Osteoblast (primary cell): ENCODE results near the gene PHF20. TPM values are rescaled to one million over a fixed set of nuclear protein-coding genes. Genes with fewer than 3 reads are reported as not detected.

Experiments
- DNase-seq: peaks from one replicate; pipeline ENCODE4 v3.0.0; 2011; ENCODE audit warnings: low spot score, mixed read lengths; ENCODE audit not compliant: insufficient read length; ENCODE audit errors: missing footprints
- H2AFZ ChIP-seq: 2 replicates; pipeline ENCODE4 v1.6.0; 2011; ENCODE audit warnings: mild to moderate bottlenecking, low read length
- H3K27ac ChIP-seq: 2 replicates; pipeline ENCODE4 v1.5.1; 2011; ENCODE audit warnings: mild to moderate bottlenecking, low read depth, low read length, moderate library complexity
- H3K27me3 ChIP-seq: 2 replicates; pipeline ENCODE4 v1.6.0; 2012; ENCODE audit warnings: mild to moderate bottlenecking, control low read depth, inconsistent platforms, low read length, moderate library complexity; ENCODE audit not compliant: insufficient read depth
- H3K36me3 ChIP-seq: 2 replicates; pipeline ENCODE4 v1.5.1; 2011; ENCODE audit warnings: mild to moderate bottlenecking, low read length, control low read depth, moderate library complexity; ENCODE audit not compliant: insufficient read depth
- H3K4me1 ChIP-seq: 2 replicates; pipeline ENCODE4 v1.5.1; 2011; ENCODE audit warnings: mild to moderate bottlenecking, low read length, control low read depth, moderate library complexity; ENCODE audit not compliant: insufficient read depth
- H3K4me2 ChIP-seq: 2 replicates; pipeline ENCODE4 v1.6.0; 2011; ENCODE audit warnings: mild to moderate bottlenecking, low read length; ENCODE audit not compliant: insufficient read depth
- H3K4me3 ChIP-seq: fragments of 200-600 bp; sonication (generic); 3 replicates; pipeline ENCODE4 v1.5.1; 2012; ENCODE audit warnings: mild to moderate bottlenecking, low read length, inconsistent platforms; ENCODE audit not compliant: insufficient read depth
- H3K79me2 ChIP-seq: 2 replicates; pipeline ENCODE4 v1.6.0; 2012; ENCODE audit warnings: mild to moderate bottlenecking, low read length, control low read depth, inconsistent platforms; ENCODE audit not compliant: insufficient read depth
- H3K9me3 ChIP-seq: 2 replicates; pipeline ENCODE4 v1.5.1; 2011; ENCODE audit warnings: low read depth, low read length, control low read depth
- H4K20me1 ChIP-seq: 2 replicates; pipeline ENCODE4 v1.6.0; 2012; ENCODE audit warnings: mild to moderate bottlenecking, low read length, control low read depth; ENCODE audit not compliant: insufficient read depth
- CTCF ChIP-seq: IDR thresholded peaks from 2 replicates; pipeline ENCODE4 v1.5.1; 2011; ENCODE audit warnings: mild to moderate bottlenecking, low read depth, low read length, moderate library complexity; ENCODE audit errors: extremely low read depth
- total RNA-seq: library from RNA; depleted of rRNA; stranded (reverse); fragments of >200 nt; gene quantifications from 2 replicates; pipeline ENCODE4 v1.2.3, GENCODE V29; 2012

The PHF20 gene
- total RNA-seq, 1 donor, result 39.1 TPM

GRCh38 chr20:35952480-35953386 is 180.9 kb downstream of the PHF20 start:
- peak overlapping the region; percentile 96 for H3K27ac ChIP-seq
- H2AFZ ChIP-seq, result no peak overlapping the region
- H3K79me2 ChIP-seq, result peaks cover 23% of the 10 kb centered on the region
- H3K27me3 ChIP-seq, result no peaks in the 10 kb centered on the region
- H3K36me3 ChIP-seq, result peaks cover 14% of the 10 kb centered on the region
- H4K20me1 ChIP-seq, result peaks cover 13% of the 10 kb centered on the region
- peaks cover 14% of the 10 kb centered on the region for H3K4me1 ChIP-seq
- DNase-seq, result no peak
- H3K4me3 ChIP-seq, result peak overlapping the region; percentile 81
- TF ChIP-seq CTCF, result no peak
- peak overlapping the region; percentile 98 for H3K4me2 ChIP-seq
- no peaks in the 10 kb centered on the region for H3K9me3 ChIP-seq

GRCh38 chr20:35953387-35954199 is 181.8 kb downstream of the PHF20 start:
- no peaks in the 10 kb centered on the region for H3K27me3 ChIP-seq
- peaks cover 13% of the 10 kb centered on the region for H4K20me1 ChIP-seq
- H3K9me3 ChIP-seq, result no peaks in the 10 kb centered on the region
- no peak for TF ChIP-seq CTCF
- H2AFZ ChIP-seq, result peak overlapping the region; percentile 97
- H3K79me2 ChIP-seq, result peaks cover 23% of the 10 kb centered on the region
- H3K4me3 ChIP-seq, result peak overlapping the region; percentile 81
- peak overlapping the region; percentile 96 for H3K27ac ChIP-seq
- H3K36me3 ChIP-seq, result peaks cover 9% of the 10 kb centered on the region
- peak overlapping the region; percentile 98 for H3K4me2 ChIP-seq
- DNase-seq, result peak; percentile 68
- H3K4me1 ChIP-seq, result peaks cover 14% of the 10 kb centered on the region

GRCh38 chr20:35954200-35954906 is 182.5 kb downstream of the PHF20 start, which contains the start of gene SCAND1:
SCAND1 (minus strand) TSS chr20:35954502; CDS start chr20:35954284, 218 bp downstream.
- H2AFZ ChIP-seq, result peak within 1 kb of the TSS; percentile 97
- no peaks in the 10 kb centered on the region for H3K9me3 ChIP-seq
- peaks cover 1% of the 10 kb centered on the region for H3K36me3 ChIP-seq
- H3K4me3 ChIP-seq, result peak within 1 kb of the TSS; percentile 81
- peaks cover 14% of the 10 kb centered on the region for H3K4me1 ChIP-seq
- peaks cover 13% of the 10 kb centered on the region for H4K20me1 ChIP-seq
- TF ChIP-seq CTCF, result peak; percentile 96
- H3K4me2 ChIP-seq, result peak within 1 kb of the TSS; percentile 98
- peaks cover 23% of the 10 kb centered on the region for H3K79me2 ChIP-seq
- no peaks in the 10 kb centered on the region for H3K27me3 ChIP-seq
- H3K27ac ChIP-seq, result peak within 1 kb of the TSS; percentile 96
- DNase-seq, result peak; percentile 98
